DND-41 (cell line): ENCODE results near the gene PLEKHG5.

Experiments used
- ATAC-seq: fragments of 200-7000 bp; cut with Tn5 transposase; 3 replicates; pipeline ENCODE4 v1.9.1; 2021; ENCODE audit warnings: low read depth; ENCODE audit not compliant: insufficient read depth
- DNase-seq: peaks from one replicate; pipeline ENCODE4 v3.0.0-alpha.2; 2020
- H2AFZ ChIP-seq: 2 replicates; pipeline ENCODE4 v1.6.0; 2012; ENCODE audit warnings: low read depth, low read length
- H3K27ac ChIP-seq: 2 replicates; pipeline ENCODE4 v1.5.1; 2012; ENCODE audit warnings: low read length, inconsistent platforms
- H3K27me3 ChIP-seq: fragments of 200-600 bp; sonication (generic); 2 replicates; pipeline ENCODE4 v1.6.0; 2012; ENCODE audit warnings: low read length, mild to moderate bottlenecking, inconsistent platforms; ENCODE audit not compliant: insufficient read depth, poor library complexity
- H3K36me3 ChIP-seq: 2 replicates; pipeline ENCODE4 v1.5.1; 2012; ENCODE audit warnings: low read length, inconsistent platforms; ENCODE audit not compliant: insufficient read depth
- H3K4me1 ChIP-seq: 2 replicates; pipeline ENCODE4 v1.5.1; 2012; ENCODE audit warnings: mild to moderate bottlenecking, low read length; ENCODE audit not compliant: insufficient read depth
- H3K4me2 ChIP-seq: 2 replicates; pipeline ENCODE4 v1.6.0; 2012; ENCODE audit warnings: mild to moderate bottlenecking, moderate library complexity, low read length, inconsistent platforms; ENCODE audit not compliant: insufficient read depth
- H3K4me3 ChIP-seq, 2 experiments: fragments of 200-600 bp in 1 of 2; shearing (Covaris generic) in 1 of 2; 2 replicates each; pipeline ENCODE4 v1.5.1; 2012 to 2016; ENCODE audit warnings: inconsistent platforms in 2 of 2, low read length in 2 of 2, mild to moderate bottlenecking in 2 of 2, low read depth in 1 of 2, moderate library complexity in 1 of 2
- H3K79me2 ChIP-seq: 2 replicates; pipeline ENCODE4 v1.6.0; 2012; ENCODE audit warnings: low read length, inconsistent platforms; ENCODE audit not compliant: insufficient read depth
- H3K9ac ChIP-seq: 2 replicates; pipeline ENCODE4 v1.6.0; 2012; ENCODE audit warnings: low read depth, mild to moderate bottlenecking, inconsistent platforms, low read length, moderate library complexity
- H3K9me3 ChIP-seq: 2 replicates; pipeline ENCODE4 v1.5.1; 2012; ENCODE audit warnings: low read length, moderate library complexity, mild to moderate bottlenecking, inconsistent platforms; ENCODE audit not compliant: insufficient read depth, severe bottlenecking
- H4K20me1 ChIP-seq: 2 replicates; pipeline ENCODE4 v1.6.0; 2012; ENCODE audit warnings: low read length; ENCODE audit not compliant: insufficient read depth
- EZH2 ChIP-seq: IDR thresholded peaks from 3 replicates; pipeline ENCODE4 v1.6.1; 2012; ENCODE audit warnings: borderline replicate concordance, low read depth, mild to moderate bottlenecking, moderate library complexity, low read length, inconsistent platforms; ENCODE audit not compliant: severe bottlenecking
- TF ChIP-seq, protein P1 (sequence below): IDR thresholded peaks from 2 replicates; pipeline ENCODE4 v1.5.1; 2012; ENCODE audit warnings: borderline replicate concordance, low read length, moderate library complexity, mild to moderate bottlenecking; ENCODE audit not compliant: poor library complexity, severe bottlenecking; ENCODE audit errors: extremely low read depth

PLEKHG5 gene

DNA sequence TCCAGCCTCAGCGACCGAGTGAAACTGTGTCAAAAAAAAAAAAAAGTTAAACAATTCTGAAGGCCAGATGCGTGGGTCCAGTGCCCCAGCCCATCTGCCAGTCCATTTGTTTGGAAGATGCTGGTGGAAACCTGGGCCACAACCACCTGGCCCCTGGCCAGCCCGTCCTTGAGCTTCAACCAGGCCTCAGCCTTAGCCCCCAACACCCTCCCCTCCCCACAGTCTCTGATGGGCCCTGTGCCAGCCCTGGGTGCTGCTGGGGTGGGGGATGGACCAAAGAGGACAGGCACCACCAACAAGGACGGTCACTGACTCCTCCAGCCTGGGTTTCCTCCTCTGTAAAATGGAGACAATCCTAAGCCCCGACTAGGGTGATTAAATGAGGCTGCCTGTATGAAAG lies 19.6 kb upstream of the PLEKHG5 start:
- no peak overlapping the region for H3K4me3 ChIP-seq
- no peaks in the 10 kb centered on the region for H3K36me3 ChIP-seq
- DNase-seq (no peak), ATAC-seq (no peak)
- no peaks in the 10 kb centered on the region for H3K79me2 ChIP-seq
- no peaks in the 10 kb centered on the region for H3K9me3 ChIP-seq
- no peak overlapping the region for H3K9ac ChIP-seq
- H3K4me2 ChIP-seq, result no peak overlapping the region
- H3K4me1 ChIP-seq, result no peaks in the 10 kb centered on the region
- TF ChIP-seq, protein P1, sequence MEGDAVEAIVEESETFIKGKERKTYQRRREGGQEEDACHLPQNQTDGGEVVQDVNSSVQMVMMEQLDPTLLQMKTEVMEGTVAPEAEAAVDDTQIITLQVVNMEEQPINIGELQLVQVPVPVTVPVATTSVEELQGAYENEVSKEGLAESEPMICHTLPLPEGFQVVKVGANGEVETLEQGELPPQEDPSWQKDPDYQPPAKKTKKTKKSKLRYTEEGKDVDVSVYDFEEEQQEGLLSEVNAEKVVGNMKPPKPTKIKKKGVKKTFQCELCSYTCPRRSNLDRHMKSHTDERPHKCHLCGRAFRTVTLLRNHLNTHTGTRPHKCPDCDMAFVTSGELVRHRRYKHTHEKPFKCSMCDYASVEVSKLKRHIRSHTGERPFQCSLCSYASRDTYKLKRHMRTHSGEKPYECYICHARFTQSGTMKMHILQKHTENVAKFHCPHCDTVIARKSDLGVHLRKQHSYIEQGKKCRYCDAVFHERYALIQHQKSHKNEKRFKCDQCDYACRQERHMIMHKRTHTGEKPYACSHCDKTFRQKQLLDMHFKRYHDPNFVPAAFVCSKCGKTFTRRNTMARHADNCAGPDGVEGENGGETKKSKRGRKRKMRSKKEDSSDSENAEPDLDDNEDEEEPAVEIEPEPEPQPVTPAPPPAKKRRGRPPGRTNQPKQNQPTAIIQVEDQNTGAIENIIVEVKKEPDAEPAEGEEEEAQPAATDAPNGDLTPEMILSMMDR, result no peak
- TF ChIP-seq EZH2, result no peak
- peaks cover 12% of the 10 kb centered on the region; the same call in 1 of the 2 replicates for H4K20me1 ChIP-seq
- H3K27ac ChIP-seq, result no peak overlapping the region
- no peaks in the 10 kb centered on the region for H3K27me3 ChIP-seq
- H2AFZ ChIP-seq, result no peak overlapping the region

DNA sequence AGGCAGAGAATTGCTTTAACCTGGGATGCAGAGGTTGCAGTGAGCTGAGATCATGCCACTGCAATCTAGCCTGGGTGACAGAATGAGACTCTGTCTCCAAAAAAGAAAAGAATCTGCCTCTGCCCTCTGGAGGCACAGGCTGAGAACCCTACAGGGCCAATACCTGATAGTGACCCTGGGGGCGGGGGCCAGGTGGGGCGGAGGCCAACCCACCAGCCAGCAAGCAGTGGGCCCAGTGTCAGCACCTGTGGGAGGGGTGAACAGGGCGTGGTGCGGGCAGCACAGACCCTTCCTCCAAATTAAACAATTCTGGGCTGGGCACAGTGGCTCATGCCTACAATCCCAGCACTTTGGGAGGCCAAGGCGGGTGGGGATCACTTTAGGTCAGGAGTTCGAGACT lies 19.0 kb upstream of the PLEKHG5 start:
- DNase-seq (no peak), ATAC-seq (no peak)
- Histone ChIP-seq H3K27ac (no peak overlapping the region), H3K9me3 (no peaks in the 10 kb centered on the region), H3K36me3 (no peaks in the 10 kb centered on the region), H3K79me2 (no peaks in the 10 kb centered on the region), H2AFZ (no peak overlapping the region), H4K20me1 (peaks cover 12% of the 10 kb centered on the region; the same call in 1 of the 2 replicates), H3K27me3 (no peaks in the 10 kb centered on the region), H3K4me3 (no peak overlapping the region), H3K9ac (no peak overlapping the region), H3K4me1 (no peaks in the 10 kb centered on the region), H3K4me2 (no peak overlapping the region)
- TF ChIP-seq, protein P1, result no peak
- TF ChIP-seq EZH2, result no peak

DNA sequence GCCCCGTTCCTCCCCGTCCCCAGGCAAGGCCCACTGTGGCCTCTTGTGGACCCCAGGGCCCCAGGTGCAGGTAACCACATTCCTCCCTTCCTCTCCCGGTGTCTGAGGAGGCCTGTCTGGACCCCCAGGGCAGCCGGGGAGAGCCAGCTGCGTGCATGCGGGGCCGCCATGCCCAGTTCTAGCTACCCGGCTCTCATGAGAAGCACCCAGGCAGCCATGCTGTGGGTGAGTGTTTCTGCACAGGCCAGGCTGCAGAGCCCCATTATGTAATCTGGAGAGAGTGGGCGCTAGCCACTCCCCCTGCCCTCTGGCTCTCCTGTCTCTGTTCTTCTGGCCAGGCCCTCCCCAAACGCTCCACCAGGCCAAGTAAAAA lies 18.4 kb upstream of the PLEKHG5 start:
- Histone ChIP-seq H3K79me2 (no peaks in the 10 kb centered on the region), H3K4me2 (no peak overlapping the region), H3K4me3 (no peak overlapping the region), H3K4me1 (no peaks in the 10 kb centered on the region), H3K36me3 (no peaks in the 10 kb centered on the region), H3K9me3 (no peaks in the 10 kb centered on the region), H3K9ac (no peak overlapping the region), H3K27me3 (no peaks in the 10 kb centered on the region), H3K27ac (no peak overlapping the region), H4K20me1 (peaks cover 12% of the 10 kb centered on the region; the same call in 1 of the 2 replicates), H2AFZ (no peak overlapping the region)
- DNase-seq, result no peak
- TF ChIP-seq, protein P1, result no peak
- no peak for TF ChIP-seq EZH2
- no peak for ATAC-seq

DNA sequence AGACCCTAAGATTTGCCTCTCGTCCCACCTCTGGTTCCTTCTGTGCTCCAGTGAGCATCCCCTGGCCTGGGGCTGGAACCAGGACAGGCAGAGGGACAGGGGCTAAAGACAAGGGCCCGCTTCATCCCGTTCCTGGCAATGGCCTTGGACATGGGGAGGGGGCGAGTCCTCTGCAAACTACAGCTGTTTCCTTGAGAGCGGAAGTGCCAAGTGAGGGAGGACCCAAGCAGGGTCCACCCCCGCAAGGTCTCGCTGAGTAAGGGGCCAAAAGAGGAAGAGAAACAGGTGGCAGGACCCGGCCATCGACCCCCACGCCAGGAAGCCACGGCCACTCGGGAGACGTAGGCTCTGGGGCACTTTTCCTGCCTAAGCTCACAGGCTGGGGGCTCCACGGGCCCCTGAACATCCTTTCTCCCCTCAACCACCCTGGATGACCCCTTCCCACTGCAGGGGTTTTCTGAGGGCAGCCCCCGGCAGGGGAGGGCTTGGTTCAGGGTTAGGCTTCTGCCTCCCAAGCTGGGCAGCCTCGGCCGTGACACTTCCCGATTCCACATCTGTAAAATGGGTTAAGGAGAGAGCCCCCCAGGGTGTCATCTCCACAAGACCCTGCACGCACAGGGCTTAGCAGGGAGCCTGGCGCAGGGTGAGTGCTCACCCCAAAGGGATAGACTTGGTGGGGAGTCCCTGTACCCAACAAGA lies 17.9 kb upstream of the PLEKHG5 start:
- peaks cover 12% of the 10 kb centered on the region; the same call in 1 of the 2 replicates for H4K20me1 ChIP-seq
- H3K4me1 ChIP-seq, result no peaks in the 10 kb centered on the region
- no peaks in the 10 kb centered on the region for H3K9me3 ChIP-seq
- DNase-seq, result no peak
- no peak overlapping the region for H3K4me2 ChIP-seq
- no peaks in the 10 kb centered on the region for H3K36me3 ChIP-seq
- TF ChIP-seq EZH2, result no peak
- TF ChIP-seq, protein P1, result no peak
- no peak for ATAC-seq
- no peak overlapping the region for H3K9ac ChIP-seq
- H3K27ac ChIP-seq, result no peak overlapping the region
- H3K79me2 ChIP-seq, result no peaks in the 10 kb centered on the region
- no peaks in the 10 kb centered on the region for H3K27me3 ChIP-seq
- no peak overlapping the region for H2AFZ ChIP-seq
- H3K4me3 ChIP-seq, result no peak overlapping the region
